H1 (cell line): Measurements from ENCODE around the gene MXD4. TPM values are rescaled to one million over a fixed set of nuclear protein-coding genes. Genes with fewer than 3 reads are reported as not detected.

Experiments used
- CTCF ChIA-PET: fragments of 300-600 bp; sonication (Branson Sonifier 250); formaldehyde crosslinking; loops from one replicate; lab custom pipeline; 2021; ENCODE audit not compliant: partially characterized antibody; lab: Charles Lee
- POLR2A ChIA-PET: fragments of 300-600 bp; sonication (Branson Sonifier 250); formaldehyde crosslinking; loops from one replicate; lab custom pipeline; 2021; ENCODE audit warnings: inconsistent platforms; ENCODE audit not compliant: partially characterized antibody; lab: Charles Lee
- DNase-seq, 2 experiments: peaks; one replicate each; pipeline versions ENCODE4 v3.0.0 to v3.0.0-alpha.2; 2010 to 2022; ENCODE audit warnings: low spot score in 2 of 2, low read depth in 1 of 2, mixed read lengths in 1 of 2
- FAIRE-seq: peaks from 2 replicates; lab custom pipeline; 2011; peaks lifted over from hg19 to GRCh38; lab: Jason Lieb, UNC
- H2AFZ ChIP-seq: 2 replicates; pipeline ENCODE4 v1.8.1; 2012; ENCODE audit warnings: low read length, inconsistent platforms
- H2AK5ac ChIP-seq: 2 replicates; pipeline ENCODE4 v1.6.1; 2013; ENCODE audit warnings: low read depth, low read length
- H2BK120ac ChIP-seq: replicated peaks from 2 replicates; pipeline ENCODE3; 2013; ENCODE audit warnings: low read depth, low read length, inconsistent platforms
- H2BK12ac ChIP-seq: 2 replicates; pipeline ENCODE4 v1.6.1; 2013; ENCODE audit warnings: low read depth, low read length
- H2BK15ac ChIP-seq: 2 replicates; pipeline ENCODE4 v1.6.1; 2013; ENCODE audit warnings: low read length
- H2BK20ac ChIP-seq: 2 replicates; pipeline ENCODE4 v1.6.1; 2013; ENCODE audit warnings: low read length
- H2BK5ac ChIP-seq: 2 replicates; pipeline ENCODE4 v1.6.1; 2013; ENCODE audit warnings: low read depth, low read length
- H3K14ac ChIP-seq: 2 replicates; pipeline ENCODE4 v1.6.1; 2013; ENCODE audit warnings: inconsistent platforms; ENCODE audit not compliant: insufficient read length
- H3K18ac ChIP-seq: 2 replicates; pipeline ENCODE4 v1.6.1; 2013; ENCODE audit warnings: low read length; ENCODE audit errors: extremely low read depth
- H3K23ac ChIP-seq: 2 replicates; pipeline ENCODE4 v1.6.1; 2013; ENCODE audit warnings: inconsistent platforms; ENCODE audit not compliant: insufficient read length
- H3K23me2 ChIP-seq: 2 replicates; pipeline ENCODE4 v1.6.1; 2013; ENCODE audit warnings: low read depth, low read length
- H3K27ac ChIP-seq: 2 replicates; pipeline ENCODE4 v1.6.1; 2011; ENCODE audit warnings: low read depth, low read length, inconsistent platforms
- H3K27me3 ChIP-seq, 4 experiments: replicated peaks in 1 of 4; 1 replicate in 1 of 4; 2 replicates in 3 of 4; pipeline versions ENCODE4 v1.6.1 to v1.8.1; 2011 to 2013; ENCODE audit warnings: low read length in 3 of 4, mild to moderate bottlenecking in 3 of 4, inconsistent platforms in 2 of 4, mixed read lengths in 2 of 4, moderate library complexity in 1 of 4; ENCODE audit not compliant: control insufficient read depth in 3 of 4, insufficient read depth in 3 of 4; ENCODE audit errors: extremely low read depth in 1 of 4
- H3K36me3 ChIP-seq, 4 experiments: 2 replicates each; pipeline versions ENCODE4 v1.6.1 to v1.8.1; 2011 to 2013; ENCODE audit warnings: mild to moderate bottlenecking in 4 of 4, low read length in 3 of 4, moderate library complexity in 2 of 4, control low read depth in 1 of 4, inconsistent platforms in 1 of 4; ENCODE audit not compliant: insufficient read depth in 4 of 4, control insufficient read depth in 2 of 4
- H3K4ac ChIP-seq: replicated peaks from 2 replicates; pipeline ENCODE3; 2013; ENCODE audit warnings: low read length, low read depth, mixed read lengths, inconsistent platforms; ENCODE audit not compliant: insufficient read length
- H3K4me1 ChIP-seq, 4 experiments: replicated peaks in 1 of 4; 1 replicate in 1 of 4; 2 replicates in 3 of 4; pipeline versions ENCODE4 v1.6.1 to v1.8.1; 2011 to 2013; ENCODE audit warnings: low read length in 3 of 4, inconsistent platforms in 2 of 4, mixed read lengths in 1 of 4; ENCODE audit not compliant: insufficient read depth in 4 of 4, control insufficient read depth in 3 of 4
- H3K4me2 ChIP-seq, 2 experiments: 2 replicates each; pipeline versions ENCODE4 v1.6.1 to v1.8.1; 2011 to 2013; ENCODE audit warnings: low read depth in 2 of 2, low read length in 2 of 2, control low read depth in 1 of 2, inconsistent platforms in 1 of 2, mild to moderate bottlenecking in 1 of 2; ENCODE audit not compliant: insufficient read depth in 1 of 2
- H3K4me3 ChIP-seq, 4 experiments: fragments of 200-600, 300-600 bp in 1 of 4; sonication (generic), shearing (Covaris generic), sonication (Bioruptor Twin) in 1 of 4; 2 replicates each; pipeline versions ENCODE4 v1.5.1 to v1.8.1; 2011 to 2016; ENCODE audit warnings: low read length in 4 of 4, low read depth in 3 of 4, control low read depth in 2 of 4, inconsistent platforms in 2 of 4, mild to moderate bottlenecking in 2 of 4, mixed read lengths in 1 of 4, moderate library complexity in 1 of 4; ENCODE audit not compliant: insufficient read depth in 2 of 4; ENCODE audit errors: extremely low read depth in 1 of 4
- H3K56ac ChIP-seq: replicated peaks from 2 replicates; pipeline ENCODE3; 2013; ENCODE audit warnings: low read depth, mild to moderate bottlenecking, mixed read lengths, low read length, inconsistent platforms; ENCODE audit not compliant: insufficient read length
- H3K79me1 ChIP-seq: 2 replicates; pipeline ENCODE4 v1.6.1; 2013; ENCODE audit warnings: low read depth, low read length, control low read depth
- H3K79me2 ChIP-seq, 2 experiments: 2 replicates each; pipeline versions ENCODE4 v1.6.1 to v1.8.1; 2012 to 2013; ENCODE audit warnings: low read length in 2 of 2, mild to moderate bottlenecking in 2 of 2, inconsistent platforms in 1 of 2; ENCODE audit not compliant: insufficient read depth in 2 of 2, control insufficient read depth in 1 of 2
- H3K9ac ChIP-seq, 4 experiments: replicated peaks in 1 of 4; 1 replicate in 1 of 4; 2 replicates in 3 of 4; pipeline versions ENCODE4 v1.6.1 to v1.8.1; 2011 to 2013; ENCODE audit warnings: low read depth in 3 of 4, low read length in 3 of 4, control low read depth in 2 of 4, mild to moderate bottlenecking in 2 of 4, moderate library complexity in 2 of 4, inconsistent platforms in 1 of 4; ENCODE audit errors: extremely low read depth in 1 of 4
- H3K9me3 ChIP-seq, 2 experiments: 2 replicates each; pipeline versions ENCODE4 v1.6.1 to v1.8.1; 2012 to 2013; ENCODE audit warnings: mild to moderate bottlenecking in 2 of 2, moderate library complexity in 2 of 2, control low read depth in 1 of 2, inconsistent platforms in 1 of 2, low read depth in 1 of 2, low read length in 1 of 2, mixed read lengths in 1 of 2; ENCODE audit not compliant: insufficient read depth in 2 of 2
- H4K20me1 ChIP-seq, 2 experiments: replicated peaks in 1 of 2; 2 replicates each; pipeline versions ENCODE3 to v1.8.1; 2011 to 2013; ENCODE audit warnings: inconsistent platforms in 2 of 2, low read length in 2 of 2, mild to moderate bottlenecking in 1 of 2; ENCODE audit not compliant: insufficient read depth in 2 of 2, control insufficient read depth in 1 of 2
- H4K5ac ChIP-seq: 2 replicates; pipeline ENCODE4 v1.6.1; 2013; ENCODE audit warnings: low read length, low read depth, mixed read lengths, inconsistent platforms; ENCODE audit not compliant: insufficient read length
- H4K8ac ChIP-seq: 2 replicates; pipeline ENCODE4 v1.8.0; 2013; ENCODE audit warnings: mild to moderate bottlenecking, moderate library complexity, low read length, inconsistent platforms; ENCODE audit not compliant: insufficient read depth; ENCODE audit errors: extremely low read depth
- H4K91ac ChIP-seq: replicated peaks from 2 replicates; pipeline ENCODE3; 2013; ENCODE audit warnings: low read length, mixed read lengths, inconsistent platforms; ENCODE audit not compliant: insufficient read length
- BRCA1 ChIP-seq: IDR thresholded peaks from 2 replicates; pipeline ENCODE4 v1.6.1; 2012; ENCODE audit warnings: low read depth, low read length, improper control_type of control experiment
- CBX5 ChIP-seq: fragments of 300-800, 300-1000 bp; sonication (generic); IDR thresholded peaks from 2 replicates; pipeline ENCODE4 v1.7.1; 2016; ENCODE audit warnings: antibody characterized with exemption, low read length, low read depth
- FOSL1 ChIP-seq: IDR thresholded peaks from 2 replicates; pipeline ENCODE4 v1.6.1; 2011; ENCODE audit warnings: mild to moderate bottlenecking, low read depth, low read length, moderate library complexity; ENCODE audit not compliant: insufficient read depth
- JUND ChIP-seq: IDR thresholded peaks from 2 replicates; pipeline ENCODE4 v1.6.1; 2011; ENCODE audit warnings: mild to moderate bottlenecking, improper control_type of control experiment, low read length
- KDM1A ChIP-seq: fragments of 200-600, 300-600 bp; sonication (generic); IDR thresholded peaks from 2 replicates; pipeline ENCODE4 v1.7.1; 2016; ENCODE audit warnings: mild to moderate bottlenecking, low read length, borderline replicate concordance
- KDM4A ChIP-seq: IDR thresholded peaks from one replicate; pipeline ENCODE4 v1.7.1; 2012; ENCODE audit warnings: low read depth, mild to moderate bottlenecking, moderate library complexity, low read length, inconsistent platforms; ENCODE audit not compliant: severe bottlenecking
- KDM5A ChIP-seq: fragments of 200-600 bp; IDR thresholded peaks from 2 replicates; pipeline ENCODE4 v1.7.1; 2012; ENCODE audit warnings: mild to moderate bottlenecking, low read length, inconsistent platforms, mixed read lengths
- TEAD4 ChIP-seq: IDR thresholded peaks from 2 replicates; pipeline ENCODE4 v1.6.1; 2012; ENCODE audit warnings: low read depth, low read length, inconsistent platforms, mixed read lengths
- WGBS, 2 experiments: shearing (Covaris generic) in 1 of 2; methylation state at CpG; one replicate each; pipeline versions ENCODE4 v1.1.6 to v1.1.7; 2013 to 2015; ENCODE audit warnings: low lambda C conversion rate in 2 of 2, mixed read lengths in 2 of 2, inconsistent platforms in 1 of 2, low coverage in 1 of 2, missing lambda C conversion rate in 1 of 2; ENCODE audit not compliant: insufficient replicate concordance in 2 of 2, insufficient coverage in 1 of 2, insufficient read length in 1 of 2; ENCODE audit errors: extremely low coverage in 1 of 2, missing lambda C conversion rate in 1 of 2; 5-methylcytosine and 5-hydroxymethylcytosine counted together
- polyA plus RNA-seq, 7 experiments: library from polyadenylated mRNA; depleted of rRNA in 3 of 7; stranded (reverse) in 5 of 7; unstranded in 2 of 7; fragments of >200 nt in 5 of 7; fragments of 200-250 nt in 2 of 7; gene quantifications; 1 replicate in 5 of 7; 2 replicates in 1 of 7; 4 replicates in 1 of 7; pipeline versions ENCODE4 v1.2.1 to v1.2.3, GENCODE V29; 2011 to 2013; ENCODE audit warnings: missing spikeins in 2 of 7, mixed read lengths in 2 of 7
- total RNA-seq: library from RNA; stranded (reverse); fragmentation: NEBNext Ultra II Directional; extraction: Animal tissue kit (Norgen Biotek cat#: 25700); gene quantifications from 2 replicates; pipeline ENCODE4 v1.2.1, GENCODE V29; 2021
- TF ChIP-seq, protein P1 (sequence below): IDR thresholded peaks from 2 replicates; pipeline ENCODE4 v1.6.1; 2011; ENCODE audit warnings: low read length, improper control_type of control experiment
- TF ChIP-seq, protein P2 (sequence below): IDR thresholded peaks from 2 replicates; pipeline ENCODE4 v1.6.1; 2011; ENCODE audit warnings: low read depth, mild to moderate bottlenecking, low read length; ENCODE audit not compliant: insufficient read depth

The MXD4 gene
- total and polyA plus RNA-seq, 2 of the 8 experiments (the other 6 are each of a cell fraction or from before 2014, with no cell fraction given): 18.0 to 20.8 TPM

DNA sequence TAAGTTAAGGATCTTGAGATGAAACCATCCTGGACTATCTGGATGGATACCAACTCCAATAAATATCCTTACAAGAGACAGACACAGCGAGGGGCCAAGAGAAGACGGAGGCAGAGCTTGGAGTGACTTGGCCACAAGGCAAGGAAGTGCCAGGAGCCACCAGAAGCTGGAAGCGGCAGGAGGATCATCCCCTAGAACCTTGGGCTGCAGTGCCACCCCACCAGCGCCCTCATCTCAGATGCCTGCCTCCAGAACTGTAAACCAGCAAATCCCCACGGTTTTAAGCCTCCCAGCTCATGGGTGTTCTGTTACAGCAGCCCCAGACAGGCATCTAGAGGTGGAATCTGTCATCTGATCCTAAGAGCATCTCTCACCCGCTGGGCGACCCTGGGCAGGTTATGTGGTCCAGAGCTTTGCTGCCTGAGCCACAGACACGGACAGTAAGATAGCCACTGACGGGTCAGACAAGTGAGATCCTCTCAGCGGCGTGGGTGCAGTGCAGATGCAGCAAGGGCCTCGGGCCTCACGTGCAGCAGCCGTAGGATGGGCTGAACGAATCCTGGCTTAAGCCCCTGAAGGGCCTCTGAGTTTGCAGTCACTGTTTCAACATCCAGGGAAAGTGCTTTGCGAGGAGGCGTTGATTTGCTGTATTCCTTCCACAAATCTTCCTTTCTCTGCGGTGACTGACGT is 25.1 kb upstream of the MXD4 start:
- CTCF ChIA-PET: interaction anchor here (0.6 to 1.0 kb wide), 3 partner anchors 157 to 229 kb away, joined by 3 read pairs; no protein-coding TSS in a partner anchor
- TF ChIP-seq FOSL1 (no peak), TEAD4 (no peak), KDM5A (no peak), KDM4A (no peak), JUND (no peak), KDM1A (no peak), CBX5 (no peak), BRCA1 (no peak)
- TF ChIP-seq, protein P1, sequence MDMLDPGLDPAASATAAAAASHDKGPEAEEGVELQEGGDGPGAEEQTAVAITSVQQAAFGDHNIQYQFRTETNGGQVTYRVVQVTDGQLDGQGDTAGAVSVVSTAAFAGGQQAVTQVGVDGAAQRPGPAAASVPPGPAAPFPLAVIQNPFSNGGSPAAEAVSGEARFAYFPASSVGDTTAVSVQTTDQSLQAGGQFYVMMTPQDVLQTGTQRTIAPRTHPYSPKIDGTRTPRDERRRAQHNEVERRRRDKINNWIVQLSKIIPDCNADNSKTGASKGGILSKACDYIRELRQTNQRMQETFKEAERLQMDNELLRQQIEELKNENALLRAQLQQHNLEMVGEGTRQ: no peak
- TF ChIP-seq, protein P2, sequence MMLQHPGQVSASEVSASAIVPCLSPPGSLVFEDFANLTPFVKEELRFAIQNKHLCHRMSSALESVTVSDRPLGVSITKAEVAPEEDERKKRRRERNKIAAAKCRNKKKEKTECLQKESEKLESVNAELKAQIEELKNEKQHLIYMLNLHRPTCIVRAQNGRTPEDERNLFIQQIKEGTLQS: no peak

More for the DNA sequence above, 25.1 kb upstream of the MXD4 start:
- Histone ChIP-seq H3K23me2 (peaks cover 7% of the 10 kb centered on the region; the same call in 1 of the 2 replicates), H4K5ac (no peak overlapping the region), H3K27me3 (no peaks in the 10 kb centered on the region), H3K14ac (no peak overlapping the region), H3K56ac (no peak overlapping the region), H4K91ac (no peak overlapping the region), H2BK20ac (no peak overlapping the region), H3K79me2 (no peaks in the 10 kb centered on the region), H3K4me2 (no peak overlapping the region; a peak in 1 of 4 replicates), H3K27ac (no peak overlapping the region), H3K9me3 (no peaks in the 10 kb centered on the region), H2BK12ac (no peak overlapping the region), H2AFZ (no peak overlapping the region), H2BK15ac (no peak overlapping the region), H3K79me1 (no peaks in the 10 kb centered on the region), H4K8ac (peak overlapping the region; percentile 72), H3K36me3 (no peaks in the 10 kb centered on the region), H2BK5ac (no peak overlapping the region), H3K4me3 (no peak overlapping the region), H3K4me1 (peaks cover 0 to 8% (median 0%) of the 10 kb centered on the region in 4 experiments; a peak in 2 of 7 replicates), H3K4ac (no peak overlapping the region), H4K20me1 (peaks cover 0 to 6% of the 10 kb centered on the region in 2 experiments), H2AK5ac (no peak overlapping the region), H3K23ac (no peak overlapping the region), H2BK120ac (no peak overlapping the region), H3K9ac (no peak overlapping the region; a peak in 1 of 7 replicates), H3K18ac (no peak overlapping the region)
- POLR2A ChIA-PET: no interaction called here
- DNase-seq (no peak), FAIRE-seq (no peak)
- 76% methylated on average over 19 of the region's 19 CpGs; no CpG with 5 or more reads in 1 of the 2 experiments for WGBS, 2 experiments
